Measurements from ENCODE around the gene HS3ST3B1.

The HS3ST3B1 gene

GRCh38 chr17:14355556-14355955 is 54.7 kb downstream of the HS3ST3B1 start:
- TF ChIP-seq CTCF (conservative IDR thresholded peaks at IDR 0.05) (no peak), ZFX (IDR thresholded peaks at IDR 0.05) (no peak)
- no peak overlapping the region for H3K27ac ChIP-seq

- H3K27ac ChIP-seq, result no peak overlapping the region
- no peak for TF ChIP-seq ZFX (IDR thresholded peaks at IDR 0.05)
- TF ChIP-seq CTCF (conservative IDR thresholded peaks at IDR 0.05), result no peak
Observed at GRCh38 chr17:14359163-14360020, 58.5 kb downstream of the HS3ST3B1 start.

GRCh38 chr17:14360856-14361255 is 60.0 kb downstream of the HS3ST3B1 start:
- TF ChIP-seq ZFX (IDR thresholded peaks at IDR 0.05) (no peak), CTCF (conservative IDR thresholded peaks at IDR 0.05) (no peak)

GRCh38 chr17:14361470-14361869 is 60.6 kb downstream of the HS3ST3B1 start:
- TF ChIP-seq ZFX (IDR thresholded peaks at IDR 0.05) (no peak), CTCF (conservative IDR thresholded peaks at IDR 0.05) (no peak)
- no peak overlapping the region for H3K27ac ChIP-seq

More at GRCh38 chr17:14360856-14361255, 60.0 kb downstream of the HS3ST3B1 start:
- H3K27ac ChIP-seq, result no peak overlapping the region

GRCh38 chr17:14361945-14362508 is 61.1 kb downstream of the HS3ST3B1 start:
- no peak for TF ChIP-seq ZFX (IDR thresholded peaks at IDR 0.05)
- no peak for TF ChIP-seq CTCF (conservative IDR thresholded peaks at IDR 0.05)
- no peak overlapping the region for H3K27ac ChIP-seq

- H3K27ac ChIP-seq, result no peak overlapping the region
- TF ChIP-seq ZFX (IDR thresholded peaks at IDR 0.05) (no peak), CTCF (conservative IDR thresholded peaks at IDR 0.05) (no peak)
Observed at GRCh38 chr17:14366199-14366598, 65.3 kb downstream of the HS3ST3B1 start.

GRCh38 chr17:14372461-14372860 is 71.6 kb downstream of the HS3ST3B1 start:
- no peak overlapping the region for H3K27ac ChIP-seq
- TF ChIP-seq ZFX (IDR thresholded peaks at IDR 0.05), result no peak
- no peak for TF ChIP-seq CTCF (conservative IDR thresholded peaks at IDR 0.05)

Measured in C4-2B (cell line).